HepG2 (cell line): ENCODE measurements around the gene SLC35B1. TPM values are rescaled to one million over a fixed set of nuclear protein-coding genes. Genes with fewer than 3 reads are reported as not detected.

Source experiments
- AGO1 ChIP-seq: fragments of 200-400 bp; formaldehyde crosslinking; IDR thresholded peaks from 2 replicates; pipeline ENCODE4 v1.6.1; 2017; ENCODE audit warnings: mild to moderate bottlenecking, low read depth, low read length, moderate library complexity; ENCODE audit not compliant: poor library complexity, severe bottlenecking
- AHR ChIP-seq: IDR thresholded peaks from 2 replicates; pipeline ENCODE4 v1.6.1; 2018; ENCODE audit warnings: missing genetic modification reagents, missing compliant biosample characterization
- CC2D1A ChIP-seq: sonication (generic); formaldehyde crosslinking; IDR thresholded peaks from 2 replicates; pipeline ENCODE4 v1.8.1; 2023; ENCODE audit warnings: mild to moderate bottlenecking, missing genetic modification reagents
- FOXM1 ChIP-seq: sonication (generic); formaldehyde crosslinking; IDR thresholded peaks from 2 replicates; pipeline ENCODE4 v1.5.0; 2020; ENCODE audit warnings: missing genetic modification reagents
- HMGA1 ChIP-seq: sonication (generic); formaldehyde crosslinking; conservative IDR thresholded peaks from 2 replicates; pipeline ENCODE4 v1.4.0; 2020; ENCODE audit warnings: missing genetic modification reagents
- IKZF1 ChIP-seq: fragments of 450-650 bp; IDR thresholded peaks from 2 replicates; pipeline ENCODE4 v1.7.1; 2016
- KLF6 ChIP-seq: IDR thresholded peaks from 2 replicates; pipeline ENCODE4 v1.8.0; 2016; ENCODE audit warnings: missing biosample characterization, missing genetic modification reagents
- MTA3 ChIP-seq: sonication (generic); formaldehyde crosslinking; IDR thresholded peaks from 2 replicates; pipeline ENCODE4 v1.4.0; 2020; ENCODE audit warnings: missing genetic modification reagents
- PHF20 ChIP-seq: sonication (generic); formaldehyde crosslinking; IDR thresholded peaks from 2 replicates; pipeline ENCODE4 v1.5.0; 2020; ENCODE audit warnings: mild to moderate bottlenecking, missing genetic modification reagents
- PITX1 ChIP-seq: sonication (generic); formaldehyde crosslinking; IDR thresholded peaks from 2 replicates; pipeline ENCODE4 v1.5.1; 2020; ENCODE audit warnings: mild to moderate bottlenecking, missing genetic modification reagents
- PTBP1 ChIP-seq: fragments of 200-400 bp; formaldehyde crosslinking; IDR thresholded peaks from 2 replicates; pipeline ENCODE4 v1.6.1; 2018; ENCODE audit warnings: low read length, low read depth; ENCODE audit not compliant: poor library complexity, severe bottlenecking
- RBM22 ChIP-seq: fragments of 200-400 bp; formaldehyde crosslinking; optimal IDR thresholded peaks from 2 replicates; pipeline ENCODE3; 2017; ENCODE audit warnings: mild to moderate bottlenecking, low read length, moderate library complexity
- SIX1 ChIP-seq: sonication (generic); formaldehyde crosslinking; IDR thresholded peaks from 2 replicates; pipeline ENCODE4 v1.4.0; 2020; ENCODE audit warnings: missing genetic modification reagents, borderline replicate concordance
- SIX4 ChIP-seq: sonication (generic); formaldehyde crosslinking; IDR thresholded peaks from 2 replicates; pipeline ENCODE4 v1.4.0; 2020; ENCODE audit warnings: missing genetic modification reagents
- TBL1XR1 ChIP-seq: fragments of 150-350 bp; IDR thresholded peaks from 2 replicates; pipeline ENCODE4 v1.6.1; 2014; ENCODE audit warnings: borderline replicate concordance, low read length; ENCODE audit not compliant: partially characterized antibody
- U2AF1 ChIP-seq: fragments of 200-400 bp; formaldehyde crosslinking; optimal IDR thresholded peaks from 2 replicates; pipeline ENCODE3; 2017; ENCODE audit warnings: mild to moderate bottlenecking, low read depth, low read length
- ZBTB8A ChIP-seq: sonication (generic); formaldehyde crosslinking; IDR thresholded peaks from 2 replicates; pipeline ENCODE4 v1.4.0; 2020; ENCODE audit warnings: mild to moderate bottlenecking, low read depth, missing genetic modification reagents, borderline replicate concordance
- ZFP37 ChIP-seq: sonication (generic); formaldehyde crosslinking; IDR thresholded peaks from 2 replicates; pipeline ENCODE4 v1.4.0; 2020; ENCODE audit warnings: missing genetic modification reagents, borderline replicate concordance
- ZFYVE20 ChIP-seq: sonication (generic); formaldehyde crosslinking; IDR thresholded peaks from 2 replicates; pipeline ENCODE4 v1.8.0; 2023; ENCODE audit warnings: low read depth, mild to moderate bottlenecking, moderate library complexity, missing genetic modification reagents, borderline replicate concordance
- ZNF335 ChIP-seq: sonication (generic); formaldehyde crosslinking; IDR thresholded peaks from 2 replicates; pipeline ENCODE4 v1.4.0; 2020; ENCODE audit warnings: missing genetic modification reagents
- ZNF7 ChIP-seq: IDR thresholded peaks from 2 replicates; pipeline ENCODE4 v1.6.1; 2016; ENCODE audit warnings: missing biosample characterization, missing genetic modification reagents
- ZNF761 ChIP-seq: sonication (generic); formaldehyde crosslinking; conservative IDR thresholded peaks from 2 replicates; pipeline ENCODE4 v1.4.0; 2020; ENCODE audit warnings: mild to moderate bottlenecking, missing genetic modification reagents
- ZNF891 ChIP-seq: sonication (generic); formaldehyde crosslinking; IDR thresholded peaks from 2 replicates; pipeline ENCODE4 v1.5.0; 2020; ENCODE audit warnings: mild to moderate bottlenecking, missing genetic modification reagents
- polyA plus RNA-seq, 8 experiments: library from polyadenylated mRNA; depleted of rRNA in 3 of 8; stranded (reverse) in 7 of 8; unstranded in 1 of 8; fragments of >200 nt; fragmentation: Illumina TruSeq in 4 of 8; extraction: Trizol in 4 of 8; gene quantifications; 2 replicates each; pipeline versions ENCODE4 v1.2.1 to v1.2.3, GENCODE V29; 2011 to 2016; ENCODE audit warnings: low read depth in 4 of 8, missing spikeins in 1 of 8, mixed read lengths in 1 of 8; ENCODE audit not compliant: insufficient read depth in 1 of 8
- total RNA-seq, 5 experiments: library from RNA; depleted of rRNA; stranded (reverse); fragments of >200 nt; fragmentation: Illumina TruSeq; extraction: Trizol; gene quantifications; 2 replicates each; pipeline ENCODE4 v1.2.3, GENCODE V29; 2016; ENCODE audit warnings: low read depth in 1 of 5
- TF ChIP-seq, protein P1 (sequence below): sonication (generic); formaldehyde crosslinking; IDR thresholded peaks from 2 replicates; pipeline ENCODE4 v1.9.0; 2021; ENCODE audit warnings: missing genetic modification reagents, borderline replicate concordance
- TF ChIP-seq, protein P2 (sequence below): sonication (generic); formaldehyde crosslinking; IDR thresholded peaks from 2 replicates; pipeline ENCODE4 v1.8.0; 2022; ENCODE audit warnings: missing genetic modification reagents, mild to moderate bottlenecking, borderline replicate concordance
- TF ChIP-seq, protein P3 (sequence below): sonication (generic); formaldehyde crosslinking; conservative IDR thresholded peaks from 2 replicates; pipeline ENCODE4 v1.4.0; 2020; ENCODE audit warnings: mild to moderate bottlenecking, missing genetic modification reagents, moderate library complexity
- TF ChIP-seq, protein P4 (sequence below): IDR thresholded peaks from 2 replicates; pipeline ENCODE4 v1.6.1; 2016; ENCODE audit warnings: mild to moderate bottlenecking

Gene SLC35B1
- total and polyA plus RNA-seq, 2 of the 13 experiments (the other 11 are each of a cell fraction or from before 2014, with no cell fraction given): 99.6 to 113 TPM

DNA sequence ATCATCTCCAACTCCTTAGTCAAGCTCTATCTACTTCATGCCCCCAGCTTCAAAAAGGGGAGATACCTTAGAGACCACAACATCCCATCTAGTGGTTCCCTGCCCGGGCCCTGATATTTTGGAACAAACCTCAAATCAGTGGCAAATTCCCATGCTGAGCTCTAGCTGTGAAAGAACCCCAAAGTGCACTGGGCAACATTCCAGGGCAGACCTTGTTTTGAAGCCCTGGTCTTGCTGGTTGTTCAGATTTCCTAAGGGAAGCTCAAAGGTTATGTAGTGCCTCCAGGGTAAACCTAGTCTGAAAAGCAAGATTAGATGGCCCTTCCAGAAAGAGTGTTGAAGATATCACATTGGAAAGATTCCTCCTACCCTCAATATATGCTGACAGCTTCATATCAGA lies 39.9 kb upstream of the SLC35B1 start (continued):
- TF ChIP-seq, protein P1, sequence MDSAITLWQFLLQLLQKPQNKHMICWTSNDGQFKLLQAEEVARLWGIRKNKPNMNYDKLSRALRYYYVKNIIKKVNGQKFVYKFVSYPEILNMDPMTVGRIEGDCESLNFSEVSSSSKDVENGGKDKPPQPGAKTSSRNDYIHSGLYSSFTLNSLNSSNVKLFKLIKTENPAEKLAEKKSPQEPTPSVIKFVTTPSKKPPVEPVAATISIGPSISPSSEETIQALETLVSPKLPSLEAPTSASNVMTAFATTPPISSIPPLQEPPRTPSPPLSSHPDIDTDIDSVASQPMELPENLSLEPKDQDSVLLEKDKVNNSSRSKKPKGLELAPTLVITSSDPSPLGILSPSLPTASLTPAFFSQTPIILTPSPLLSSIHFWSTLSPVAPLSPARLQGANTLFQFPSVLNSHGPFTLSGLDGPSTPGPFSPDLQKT: no peak
- TF ChIP-seq FOXM1 (CRISPR knock-in tag) (no peak), HMGA1 (no peak), CC2D1A (CRISPR knock-in tag) (no peak), IKZF1 (no peak), ZNF335 (CRISPR knock-in tag) (peak; percentile 41; the same call in 1 of the 2 replicates), ZNF7 (CRISPR knock-in tag) (no peak), PTBP1 (no peak), PHF20 (CRISPR knock-in tag) (no peak), TBL1XR1 (no peak), SIX1 (CRISPR knock-in tag) (no peak), AHR (no peak), MTA3 (CRISPR knock-in tag) (no peak), RBM22 (no peak), ZBTB8A (CRISPR knock-in tag) (no peak), ZNF761 (CRISPR knock-in tag) (no peak), U2AF1 (no peak), ZFYVE20 (no peak), ZNF891 (CRISPR knock-in tag) (no peak), ZFP37 (CRISPR knock-in tag) (no peak), AGO1 (no peak), KLF6 (CRISPR knock-in tag) (no peak), SIX4 (CRISPR knock-in tag) (no peak), PITX1 (CRISPR knock-in tag) (0 out of 2 replicates have a peak, but pooled peaks have one; percentile 35)
- TF ChIP-seq, protein P2, sequence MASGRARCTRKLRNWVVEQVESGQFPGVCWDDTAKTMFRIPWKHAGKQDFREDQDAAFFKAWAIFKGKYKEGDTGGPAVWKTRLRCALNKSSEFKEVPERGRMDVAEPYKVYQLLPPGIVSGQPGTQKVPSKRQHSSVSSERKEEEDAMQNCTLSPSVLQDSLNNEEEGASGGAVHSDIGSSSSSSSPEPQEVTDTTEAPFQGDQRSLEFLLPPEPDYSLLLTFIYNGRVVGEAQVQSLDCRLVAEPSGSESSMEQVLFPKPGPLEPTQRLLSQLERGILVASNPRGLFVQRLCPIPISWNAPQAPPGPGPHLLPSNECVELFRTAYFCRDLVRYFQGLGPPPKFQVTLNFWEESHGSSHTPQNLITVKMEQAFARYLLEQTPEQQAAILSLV (CRISPR knock-in tag): no peak
- TF ChIP-seq, protein P3, sequence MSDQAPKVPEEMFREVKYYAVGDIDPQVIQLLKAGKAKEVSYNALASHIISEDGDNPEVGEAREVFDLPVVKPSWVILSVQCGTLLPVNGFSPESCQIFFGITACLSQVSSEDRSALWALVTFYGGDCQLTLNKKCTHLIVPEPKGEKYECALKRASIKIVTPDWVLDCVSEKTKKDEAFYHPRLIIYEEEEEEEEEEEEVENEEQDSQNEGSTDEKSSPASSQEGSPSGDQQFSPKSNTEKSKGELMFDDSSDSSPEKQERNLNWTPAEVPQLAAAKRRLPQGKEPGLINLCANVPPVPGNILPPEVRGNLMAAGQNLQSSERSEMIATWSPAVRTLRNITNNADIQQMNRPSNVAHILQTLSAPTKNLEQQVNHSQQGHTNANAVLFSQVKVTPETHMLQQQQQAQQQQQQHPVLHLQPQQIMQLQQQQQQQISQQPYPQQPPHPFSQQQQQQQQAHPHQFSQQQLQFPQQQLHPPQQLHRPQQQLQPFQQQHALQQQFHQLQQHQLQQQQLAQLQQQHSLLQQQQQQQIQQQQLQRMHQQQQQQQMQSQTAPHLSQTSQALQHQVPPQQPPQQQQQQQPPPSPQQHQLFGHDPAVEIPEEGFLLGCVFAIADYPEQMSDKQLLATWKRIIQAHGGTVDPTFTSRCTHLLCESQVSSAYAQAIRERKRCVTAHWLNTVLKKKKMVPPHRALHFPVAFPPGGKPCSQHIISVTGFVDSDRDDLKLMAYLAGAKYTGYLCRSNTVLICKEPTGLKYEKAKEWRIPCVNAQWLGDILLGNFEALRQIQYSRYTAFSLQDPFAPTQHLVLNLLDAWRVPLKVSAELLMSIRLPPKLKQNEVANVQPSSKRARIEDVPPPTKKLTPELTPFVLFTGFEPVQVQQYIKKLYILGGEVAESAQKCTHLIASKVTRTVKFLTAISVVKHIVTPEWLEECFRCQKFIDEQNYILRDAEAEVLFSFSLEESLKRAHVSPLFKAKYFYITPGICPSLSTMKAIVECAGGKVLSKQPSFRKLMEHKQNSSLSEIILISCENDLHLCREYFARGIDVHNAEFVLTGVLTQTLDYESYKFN (CRISPR knock-in tag): peak; percentile 71
- TF ChIP-seq, protein P4, sequence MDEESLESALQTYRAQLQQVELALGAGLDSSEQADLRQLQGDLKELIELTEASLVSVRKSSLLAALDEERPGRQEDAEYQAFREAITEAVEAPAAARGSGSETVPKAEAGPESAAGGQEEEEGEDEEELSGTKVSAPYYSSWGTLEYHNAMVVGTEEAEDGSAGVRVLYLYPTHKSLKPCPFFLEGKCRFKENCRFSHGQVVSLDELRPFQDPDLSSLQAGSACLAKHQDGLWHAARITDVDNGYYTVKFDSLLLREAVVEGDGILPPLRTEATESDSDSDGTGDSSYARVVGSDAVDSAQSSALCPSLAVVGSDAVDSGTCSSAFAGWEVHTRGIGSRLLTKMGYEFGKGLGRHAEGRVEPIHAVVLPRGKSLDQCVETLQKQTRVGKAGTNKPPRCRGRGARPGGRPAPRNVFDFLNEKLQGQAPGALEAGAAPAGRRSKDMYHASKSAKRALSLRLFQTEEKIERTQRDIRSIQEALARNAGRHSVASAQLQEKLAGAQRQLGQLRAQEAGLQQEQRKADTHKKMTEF (CRISPR knock-in tag): no peak
